HG02938 (cell line): Measurements from ENCODE around the gene LRPPRC.
A peak's percentile ranks its signal among the peaks of the same experiment; 100 is the strongest.
"Not testable (repeated sequence)": the region's sequence is repeated elsewhere in the genome, so short reads cannot be mapped to it uniquely, and the experiment has no call there.

Source experiments
- ATAC-seq: cut with Tn5 transposase; IDR thresholded peaks from one replicate; pipeline ENCODE4 v1.9.1; 2021; ENCODE audit warnings: mild to moderate bottlenecking, moderate library complexity; ENCODE audit not compliant: unreplicated experiment

Gene LRPPRC

DNA sequence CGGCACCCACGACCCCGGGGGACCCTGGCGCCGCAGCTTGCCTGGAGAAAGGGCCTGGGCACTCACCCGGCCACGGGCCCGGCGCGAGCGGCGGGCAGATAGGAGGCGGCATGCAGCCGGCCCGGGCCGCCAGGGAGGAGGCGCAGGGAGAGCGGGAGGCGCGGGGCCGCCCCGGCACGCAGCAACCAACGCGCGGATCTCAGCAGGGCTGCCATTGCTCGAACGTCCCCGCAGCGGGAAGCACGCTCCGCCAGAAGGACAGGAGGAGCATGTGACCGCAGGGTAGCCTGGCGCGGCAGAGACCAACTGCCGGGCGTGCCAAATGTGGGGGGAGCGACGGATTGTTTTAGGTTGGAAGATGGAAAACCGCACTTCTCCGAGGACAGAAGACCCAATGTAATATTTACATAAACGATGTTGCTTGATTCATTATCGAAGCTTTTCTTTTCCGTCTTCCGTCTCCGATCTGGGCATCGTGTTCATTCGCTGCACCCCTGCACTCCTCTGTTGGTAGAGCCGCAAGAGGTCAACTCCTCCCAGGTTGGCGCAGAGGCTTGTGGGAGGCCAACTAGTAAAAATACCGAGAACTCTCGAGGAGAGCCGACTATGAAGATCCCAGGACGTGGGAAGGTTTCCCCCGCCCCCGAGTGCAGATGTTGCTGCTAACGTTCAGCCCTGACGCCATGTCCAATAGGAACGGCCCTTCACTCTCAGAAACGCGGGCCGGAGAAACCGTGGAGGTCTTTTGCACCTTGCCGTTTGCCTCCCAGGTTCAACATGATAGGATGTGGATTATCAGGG lies at the start of gene LRPPRC:
LRPPRC (minus strand) TSS at position 257 of the 801 bp plus-strand sequence; CDS start at position 215, 42 bp downstream.
- peak; percentile 91 for ATAC-seq

GRCh38 chr2:44045061-44045460 lies 49.3 kb upstream of the LRPPRC start:
- ATAC-seq, result no peak

GRCh38 chr2:44044281-44044720 lies 48.5 kb upstream of the LRPPRC start:
- ATAC-seq, result peak; percentile 86

GRCh38 chr2:44040365-44040764 lies 44.6 kb upstream of the LRPPRC start:
- no peak for ATAC-seq

GRCh38 chr2:44038277-44038676 lies 42.5 kb upstream of the LRPPRC start:
- no peak for ATAC-seq

GRCh38 chr2:44037221-44037620 lies 41.4 kb upstream of the LRPPRC start:
- no peak for ATAC-seq

DNA sequence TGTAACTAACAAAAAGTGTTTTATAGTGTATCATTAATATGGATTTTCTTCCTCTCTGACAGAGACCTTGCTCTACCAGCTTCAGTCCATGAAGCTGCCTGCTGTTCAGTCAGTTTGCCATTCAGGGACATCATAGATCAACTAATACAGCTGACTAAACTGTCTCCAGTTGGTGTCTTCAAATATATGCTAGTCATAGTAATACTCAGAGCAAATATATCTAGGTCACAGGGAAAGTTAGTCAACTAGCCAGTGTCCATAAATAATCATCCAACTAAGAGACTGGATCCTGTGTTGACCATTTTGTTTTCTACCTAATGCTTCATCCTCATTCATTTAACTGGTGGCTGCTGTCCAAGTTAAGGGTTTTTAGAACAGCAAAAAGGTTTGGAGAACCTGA lies 38.2 kb upstream of the LRPPRC start:
- no peak for ATAC-seq

- not testable (repeated sequence) for ATAC-seq
These were observed 31.3 kb upstream of the LRPPRC start for GRCh38 chr2:44027076-44027475.

DNA sequence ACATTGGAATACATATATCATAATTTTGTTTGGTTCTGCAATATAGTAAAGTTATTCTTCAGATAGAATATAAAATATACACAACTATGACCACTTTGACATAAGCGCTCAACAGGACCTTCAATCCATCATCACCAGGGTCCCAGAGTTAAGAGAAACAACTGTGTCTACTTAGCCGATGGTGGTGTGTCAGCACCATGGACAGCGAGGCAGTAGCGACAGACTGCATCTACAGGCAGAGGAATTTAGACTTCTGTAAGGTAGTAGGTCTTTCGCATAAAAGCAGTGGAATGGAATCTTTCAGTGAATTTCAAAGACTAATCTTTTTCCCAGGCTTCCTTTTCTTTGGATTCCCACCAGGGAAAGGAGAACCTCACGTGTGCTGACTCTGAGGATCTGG lies 20.5 kb upstream of the LRPPRC start:
- no peak for ATAC-seq

- no peak for ATAC-seq
These were observed 19.4 kb upstream of the LRPPRC start for GRCh38 chr2:44015239-44015638.

DNA sequence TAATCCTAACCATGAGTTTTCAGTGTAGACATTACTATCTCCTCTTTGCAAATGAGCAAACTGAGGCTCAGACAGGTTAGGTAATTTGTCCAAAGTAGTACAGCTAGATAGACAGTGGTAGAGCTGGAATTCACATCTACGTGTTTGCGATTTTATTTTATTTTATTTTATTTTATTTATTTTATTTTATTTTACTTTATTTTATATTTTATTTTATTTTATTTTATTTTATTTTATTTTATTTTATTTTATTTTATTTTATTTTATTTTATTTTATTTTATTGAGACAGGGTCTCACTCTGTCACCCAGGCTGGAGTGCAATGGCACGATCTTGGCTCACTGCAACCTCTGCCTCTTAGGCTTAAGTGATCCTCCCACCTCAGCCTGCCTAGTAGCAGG lies 17.4 kb upstream of the LRPPRC start:
- not testable (repeated sequence) for ATAC-seq

GRCh38 chr2:44010266-44010665 lies 14.5 kb upstream of the LRPPRC start:
- ATAC-seq, result no peak

DNA sequence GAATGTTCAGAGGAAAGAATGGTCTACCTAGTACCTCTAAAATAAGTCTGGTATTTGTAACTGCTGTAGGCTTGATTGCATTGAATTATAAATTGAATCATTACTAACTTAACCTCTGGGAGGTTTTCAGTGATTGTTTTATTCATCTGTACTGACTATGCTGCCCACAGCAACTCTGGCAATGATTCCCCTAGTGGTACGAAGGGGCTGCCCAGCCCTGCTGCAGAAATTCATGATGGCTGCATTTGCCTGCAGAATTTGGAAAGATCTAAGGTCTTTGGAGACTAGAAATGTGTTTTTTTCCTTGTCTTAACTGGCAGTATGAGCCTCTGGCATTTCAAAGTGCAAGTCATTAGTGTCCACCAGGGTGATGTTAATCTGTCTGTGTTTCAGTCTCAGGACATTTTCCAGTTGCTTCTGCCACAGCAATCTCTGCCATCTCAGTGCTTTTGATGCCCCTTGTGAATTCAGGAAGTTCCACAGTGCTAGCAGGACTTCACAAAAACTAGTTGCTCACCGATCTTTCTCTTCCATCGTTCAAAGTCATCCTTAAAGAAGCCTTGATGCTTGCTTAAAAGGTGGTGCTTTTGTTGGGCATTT lies 13.4 kb upstream of the LRPPRC start:
- no peak for ATAC-seq

DNA sequence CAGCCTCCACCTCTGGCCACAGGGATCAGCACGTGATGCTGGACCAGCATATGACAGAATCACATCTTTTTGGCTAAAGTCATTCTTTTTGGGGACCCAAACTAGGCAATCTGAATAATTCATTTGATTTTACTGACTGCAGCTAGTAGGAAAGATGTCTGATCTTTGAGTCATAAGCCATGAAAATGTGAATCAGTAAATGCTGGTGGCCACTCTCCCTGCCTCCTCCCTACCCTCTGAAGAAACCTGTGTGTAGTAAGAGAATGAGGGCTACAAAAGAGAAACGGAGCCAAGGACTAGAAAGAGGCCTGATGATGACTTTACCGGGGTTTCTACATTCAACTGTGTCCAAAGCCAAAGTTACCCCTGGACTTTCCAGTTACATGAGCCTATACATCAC lies 10.1 kb upstream of the LRPPRC start:
- ATAC-seq, result no peak

DNA sequence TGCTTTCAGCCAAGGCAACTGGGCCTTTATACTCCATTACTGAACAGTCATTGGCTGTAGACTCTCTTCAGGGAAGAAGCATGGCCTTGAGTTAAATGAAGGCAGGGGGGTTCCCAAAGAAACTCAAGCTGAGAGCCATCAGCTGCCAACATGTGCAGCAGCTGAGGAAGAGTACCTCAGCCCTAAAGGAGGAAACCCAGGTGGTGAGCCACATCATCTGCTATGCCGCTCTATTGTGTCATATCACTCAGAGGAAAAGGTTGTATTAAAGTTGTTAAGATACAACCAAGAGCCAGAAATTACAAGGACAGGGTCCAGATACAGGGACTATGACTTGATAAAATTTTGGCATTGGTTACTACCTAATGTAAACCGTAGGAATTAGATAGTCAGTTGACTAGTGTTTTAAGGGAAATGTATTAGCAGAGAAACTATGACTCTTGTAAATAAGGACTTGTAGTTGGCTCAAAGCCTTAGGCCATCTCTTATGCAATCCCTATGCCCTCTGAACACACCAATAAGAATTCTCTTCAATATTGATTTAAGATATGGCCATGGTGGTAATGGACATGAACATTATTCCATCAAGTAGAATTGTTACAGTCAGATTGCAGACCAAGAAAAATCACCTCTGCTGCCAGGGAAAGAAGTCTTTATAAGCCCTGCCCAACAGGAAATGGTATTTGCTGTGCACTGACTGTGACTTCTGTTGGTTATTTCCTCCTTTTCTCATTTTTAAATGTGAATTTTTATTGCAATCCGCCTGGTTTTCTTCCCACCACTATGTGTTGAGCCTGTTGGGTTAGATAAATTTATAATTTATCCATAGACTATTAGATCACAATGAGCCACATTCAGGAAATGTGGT lies 9.2 kb upstream of the LRPPRC start:
- ATAC-seq, result no peak

DNA sequence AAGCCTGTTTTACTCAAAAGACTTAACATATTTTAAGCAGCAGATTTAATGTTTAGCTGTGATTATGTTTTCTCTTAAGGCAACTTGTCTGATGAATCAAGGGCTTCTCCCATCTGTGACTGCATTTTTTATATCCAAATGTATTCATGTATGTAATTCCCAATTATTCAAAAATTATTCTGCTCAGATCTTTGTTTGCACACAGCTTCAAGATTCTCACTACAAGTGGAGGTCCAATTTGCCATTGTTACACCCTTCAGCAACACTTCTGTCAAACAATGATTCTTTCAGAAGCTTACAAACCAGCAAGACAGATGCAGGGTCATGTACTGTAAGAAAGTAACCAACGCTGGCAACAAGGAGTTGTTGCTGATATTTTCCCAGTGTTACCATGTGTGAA lies 5.9 kb upstream of the LRPPRC start:
- ATAC-seq, result no peak

DNA sequence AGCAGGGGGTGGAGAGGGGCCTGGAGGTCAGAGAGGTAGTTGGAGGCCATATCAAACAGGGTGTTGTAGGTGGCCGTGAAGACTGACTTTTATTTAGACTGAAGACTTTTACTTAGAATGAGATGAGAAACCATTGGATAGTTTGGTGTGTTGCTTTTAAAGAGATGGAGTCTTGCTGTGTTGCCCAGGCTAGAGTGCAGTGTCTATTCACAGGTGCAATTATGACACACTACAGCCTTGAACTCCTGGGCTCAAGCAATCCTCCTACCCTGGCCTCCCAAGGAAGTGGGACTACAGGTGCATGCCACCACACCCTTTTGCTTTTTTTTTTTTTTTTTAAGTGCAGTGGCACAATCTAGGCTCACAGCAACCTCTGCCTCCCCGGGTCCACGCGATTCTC lies 2.5 kb upstream of the LRPPRC start:
- no peak for ATAC-seq

- no peak for ATAC-seq
These were observed 2.4 kb downstream of the LRPPRC start for GRCh38 chr2:43993437-43993836.

GRCh38 chr2:43989545-43989944 lies 6.2 kb downstream of the LRPPRC start:
- ATAC-seq, result no peak

DNA sequence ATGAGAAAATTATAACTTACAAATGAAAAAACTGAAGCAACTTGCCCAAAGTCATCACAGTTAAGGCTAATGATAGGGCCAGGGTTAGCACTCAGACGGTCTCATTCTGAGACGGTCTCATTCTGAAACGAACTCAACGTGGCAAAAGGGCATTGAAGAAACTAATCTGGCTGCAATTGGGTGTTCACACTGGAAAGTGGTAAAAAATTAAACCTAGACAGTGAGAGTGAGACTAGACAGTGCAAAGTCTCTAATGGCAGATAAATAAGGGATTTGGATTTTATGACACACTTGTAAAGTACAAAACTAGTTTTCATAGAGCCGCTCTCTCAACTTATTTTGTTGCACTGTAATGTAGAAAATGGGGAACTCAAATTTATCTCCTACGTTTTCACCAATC lies 9.2 kb downstream of the LRPPRC start:
- no peak for ATAC-seq

- no peak for ATAC-seq
These were observed 10.4 kb downstream of the LRPPRC start for GRCh38 chr2:43985359-43985758.

DNA sequence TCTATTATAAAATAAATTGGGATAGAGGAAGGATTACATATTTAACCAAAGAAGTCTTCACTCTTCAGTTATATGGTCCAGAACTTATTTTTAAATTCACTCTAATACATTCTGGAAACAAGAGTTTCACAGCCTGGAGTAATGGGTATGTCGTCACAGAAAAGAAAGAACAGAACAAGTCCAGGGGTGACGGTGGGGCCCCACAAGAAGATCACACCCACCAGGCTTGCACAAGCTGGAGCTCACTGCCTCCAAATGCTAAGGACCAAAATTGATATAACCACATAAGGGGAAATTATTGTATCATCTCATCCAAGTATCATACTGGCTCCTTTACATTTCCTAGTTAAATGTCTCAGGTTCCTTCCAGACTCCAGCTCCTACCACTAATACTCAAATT lies 11.3 kb downstream of the LRPPRC start:
- ATAC-seq, result no peak
